H1 (cell line): ENCODE measurements around the gene TMC3. TPM values are rescaled to one million over a fixed set of nuclear protein-coding genes. Genes with fewer than 3 reads are reported as not detected.
A peak's percentile ranks its signal among the peaks of the same experiment; 100 is the strongest.

Source experiments
- CTCF ChIA-PET: fragments of 300-600 bp; sonication (Branson Sonifier 250); formaldehyde crosslinking; loops from one replicate; lab custom pipeline; 2021; ENCODE audit not compliant: partially characterized antibody; lab: Charles Lee
- POLR2A ChIA-PET: fragments of 300-600 bp; sonication (Branson Sonifier 250); formaldehyde crosslinking; loops from one replicate; lab custom pipeline; 2021; ENCODE audit warnings: inconsistent platforms; ENCODE audit not compliant: partially characterized antibody; lab: Charles Lee
- DNase-seq, 2 experiments: peaks; one replicate each; pipeline versions ENCODE4 v3.0.0 to v3.0.0-alpha.2; 2010 to 2022; ENCODE audit warnings: low spot score in 2 of 2, low read depth in 1 of 2, mixed read lengths in 1 of 2
- FAIRE-seq: peaks from 2 replicates; lab custom pipeline; 2011; peaks lifted over from hg19 to GRCh38; lab: Jason Lieb, UNC
- H2AFZ ChIP-seq: 2 replicates; pipeline ENCODE4 v1.8.1; 2012; ENCODE audit warnings: low read length, inconsistent platforms
- H2AK5ac ChIP-seq: 2 replicates; pipeline ENCODE4 v1.6.1; 2013; ENCODE audit warnings: low read depth, low read length
- H2BK120ac ChIP-seq: replicated peaks from 2 replicates; pipeline ENCODE3; 2013; ENCODE audit warnings: low read depth, low read length, inconsistent platforms
- H2BK12ac ChIP-seq: 2 replicates; pipeline ENCODE4 v1.6.1; 2013; ENCODE audit warnings: low read depth, low read length
- H2BK15ac ChIP-seq: 2 replicates; pipeline ENCODE4 v1.6.1; 2013; ENCODE audit warnings: low read length
- H2BK20ac ChIP-seq: 2 replicates; pipeline ENCODE4 v1.6.1; 2013; ENCODE audit warnings: low read length
- H2BK5ac ChIP-seq: 2 replicates; pipeline ENCODE4 v1.6.1; 2013; ENCODE audit warnings: low read depth, low read length
- H3K14ac ChIP-seq: 2 replicates; pipeline ENCODE4 v1.6.1; 2013; ENCODE audit warnings: inconsistent platforms; ENCODE audit not compliant: insufficient read length
- H3K18ac ChIP-seq: 2 replicates; pipeline ENCODE4 v1.6.1; 2013; ENCODE audit warnings: low read length; ENCODE audit errors: extremely low read depth
- H3K23ac ChIP-seq: 2 replicates; pipeline ENCODE4 v1.6.1; 2013; ENCODE audit warnings: inconsistent platforms; ENCODE audit not compliant: insufficient read length
- H3K23me2 ChIP-seq: 2 replicates; pipeline ENCODE4 v1.6.1; 2013; ENCODE audit warnings: low read depth, low read length
- H3K27ac ChIP-seq: 2 replicates; pipeline ENCODE4 v1.6.1; 2011; ENCODE audit warnings: low read depth, low read length, inconsistent platforms
- H3K27me3 ChIP-seq, 4 experiments: replicated peaks in 1 of 4; 1 replicate in 1 of 4; 2 replicates in 3 of 4; pipeline versions ENCODE4 v1.6.1 to v1.8.1; 2011 to 2013; ENCODE audit warnings: low read length in 3 of 4, mild to moderate bottlenecking in 3 of 4, inconsistent platforms in 2 of 4, mixed read lengths in 2 of 4, moderate library complexity in 1 of 4; ENCODE audit not compliant: control insufficient read depth in 3 of 4, insufficient read depth in 3 of 4; ENCODE audit errors: extremely low read depth in 1 of 4
- H3K36me3 ChIP-seq, 4 experiments: 2 replicates each; pipeline versions ENCODE4 v1.6.1 to v1.8.1; 2011 to 2013; ENCODE audit warnings: mild to moderate bottlenecking in 4 of 4, low read length in 3 of 4, moderate library complexity in 2 of 4, control low read depth in 1 of 4, inconsistent platforms in 1 of 4; ENCODE audit not compliant: insufficient read depth in 4 of 4, control insufficient read depth in 2 of 4
- H3K4ac ChIP-seq: replicated peaks from 2 replicates; pipeline ENCODE3; 2013; ENCODE audit warnings: low read length, low read depth, mixed read lengths, inconsistent platforms; ENCODE audit not compliant: insufficient read length
- H3K4me1 ChIP-seq, 4 experiments: replicated peaks in 1 of 4; 1 replicate in 1 of 4; 2 replicates in 3 of 4; pipeline versions ENCODE4 v1.6.1 to v1.8.1; 2011 to 2013; ENCODE audit warnings: low read length in 3 of 4, inconsistent platforms in 2 of 4, mixed read lengths in 1 of 4; ENCODE audit not compliant: insufficient read depth in 4 of 4, control insufficient read depth in 3 of 4
- H3K4me2 ChIP-seq, 2 experiments: 2 replicates each; pipeline versions ENCODE4 v1.6.1 to v1.8.1; 2011 to 2013; ENCODE audit warnings: low read depth in 2 of 2, low read length in 2 of 2, control low read depth in 1 of 2, inconsistent platforms in 1 of 2, mild to moderate bottlenecking in 1 of 2; ENCODE audit not compliant: insufficient read depth in 1 of 2
- H3K4me3 ChIP-seq, 4 experiments: fragments of 200-600, 300-600 bp in 1 of 4; sonication (generic), shearing (Covaris generic), sonication (Bioruptor Twin) in 1 of 4; 2 replicates each; pipeline versions ENCODE4 v1.5.1 to v1.8.1; 2011 to 2016; ENCODE audit warnings: low read length in 4 of 4, low read depth in 3 of 4, control low read depth in 2 of 4, inconsistent platforms in 2 of 4, mild to moderate bottlenecking in 2 of 4, mixed read lengths in 1 of 4, moderate library complexity in 1 of 4; ENCODE audit not compliant: insufficient read depth in 2 of 4; ENCODE audit errors: extremely low read depth in 1 of 4
- H3K56ac ChIP-seq: replicated peaks from 2 replicates; pipeline ENCODE3; 2013; ENCODE audit warnings: low read depth, mild to moderate bottlenecking, mixed read lengths, low read length, inconsistent platforms; ENCODE audit not compliant: insufficient read length
- H3K79me1 ChIP-seq: 2 replicates; pipeline ENCODE4 v1.6.1; 2013; ENCODE audit warnings: low read depth, low read length, control low read depth
- H3K79me2 ChIP-seq, 2 experiments: 2 replicates each; pipeline versions ENCODE4 v1.6.1 to v1.8.1; 2012 to 2013; ENCODE audit warnings: low read length in 2 of 2, mild to moderate bottlenecking in 2 of 2, inconsistent platforms in 1 of 2; ENCODE audit not compliant: insufficient read depth in 2 of 2, control insufficient read depth in 1 of 2
- H3K9ac ChIP-seq, 4 experiments: replicated peaks in 1 of 4; 1 replicate in 1 of 4; 2 replicates in 3 of 4; pipeline versions ENCODE4 v1.6.1 to v1.8.1; 2011 to 2013; ENCODE audit warnings: low read depth in 3 of 4, low read length in 3 of 4, control low read depth in 2 of 4, mild to moderate bottlenecking in 2 of 4, moderate library complexity in 2 of 4, inconsistent platforms in 1 of 4; ENCODE audit errors: extremely low read depth in 1 of 4
- H3K9me3 ChIP-seq, 2 experiments: 2 replicates each; pipeline versions ENCODE4 v1.6.1 to v1.8.1; 2012 to 2013; ENCODE audit warnings: mild to moderate bottlenecking in 2 of 2, moderate library complexity in 2 of 2, control low read depth in 1 of 2, inconsistent platforms in 1 of 2, low read depth in 1 of 2, low read length in 1 of 2, mixed read lengths in 1 of 2; ENCODE audit not compliant: insufficient read depth in 2 of 2
- H4K20me1 ChIP-seq, 2 experiments: replicated peaks in 1 of 2; 2 replicates each; pipeline versions ENCODE3 to v1.8.1; 2011 to 2013; ENCODE audit warnings: inconsistent platforms in 2 of 2, low read length in 2 of 2, mild to moderate bottlenecking in 1 of 2; ENCODE audit not compliant: insufficient read depth in 2 of 2, control insufficient read depth in 1 of 2
- H4K5ac ChIP-seq: 2 replicates; pipeline ENCODE4 v1.6.1; 2013; ENCODE audit warnings: low read length, low read depth, mixed read lengths, inconsistent platforms; ENCODE audit not compliant: insufficient read length
- H4K8ac ChIP-seq: 2 replicates; pipeline ENCODE4 v1.8.0; 2013; ENCODE audit warnings: mild to moderate bottlenecking, moderate library complexity, low read length, inconsistent platforms; ENCODE audit not compliant: insufficient read depth; ENCODE audit errors: extremely low read depth
- H4K91ac ChIP-seq: replicated peaks from 2 replicates; pipeline ENCODE3; 2013; ENCODE audit warnings: low read length, mixed read lengths, inconsistent platforms; ENCODE audit not compliant: insufficient read length
- ASH2L ChIP-seq: fragments of 200-600, 300-600 bp; sonication (generic); IDR thresholded peaks from one replicate; pipeline ENCODE4 v1.7.1; 2017; ENCODE audit warnings: low read length
- KDM1A ChIP-seq: fragments of 200-600, 300-600 bp; sonication (generic); IDR thresholded peaks from 2 replicates; pipeline ENCODE4 v1.7.1; 2016; ENCODE audit warnings: mild to moderate bottlenecking, low read length, borderline replicate concordance
- KDM4A ChIP-seq: IDR thresholded peaks from one replicate; pipeline ENCODE4 v1.7.1; 2012; ENCODE audit warnings: low read depth, mild to moderate bottlenecking, moderate library complexity, low read length, inconsistent platforms; ENCODE audit not compliant: severe bottlenecking
- POLR2A ChIP-seq, 2 experiments: IDR thresholded peaks; 1 replicate in 1 of 2; 2 replicates in 1 of 2; pipeline ENCODE4 v1.6.1; 2011; ENCODE audit warnings: low read depth in 2 of 2, low read length in 2 of 2, mild to moderate bottlenecking in 2 of 2; ENCODE audit errors: control extremely low read depth in 1 of 2
- POLR2AphosphoS5 ChIP-seq: IDR thresholded peaks from 2 replicates; pipeline ENCODE4 v1.6.1; 2011; ENCODE audit warnings: low read depth, low read length
- RBBP5 ChIP-seq: IDR thresholded peaks from 2 replicates; pipeline ENCODE4 v1.7.1; 2012; ENCODE audit warnings: low read depth, mild to moderate bottlenecking, inconsistent platforms, low read length, moderate library complexity, borderline replicate concordance
- RFX5 ChIP-seq: IDR thresholded peaks from 2 replicates; pipeline ENCODE4 v1.6.1; 2011; ENCODE audit warnings: low read depth, low read length, improper control_type of control experiment, borderline replicate concordance
- SP2 ChIP-seq: IDR thresholded peaks from 2 replicates; pipeline ENCODE4 v1.6.1; 2012; ENCODE audit warnings: mild to moderate bottlenecking, low read length, inconsistent platforms
- TAF1 ChIP-seq: IDR thresholded peaks from 2 replicates; pipeline ENCODE4 v1.6.1; 2011; ENCODE audit warnings: mild to moderate bottlenecking, low read depth, low read length
- TCF12 ChIP-seq: IDR thresholded peaks from 2 replicates; pipeline ENCODE4 v1.6.1; 2011; ENCODE audit warnings: low read depth, mild to moderate bottlenecking, low read length
- WGBS, 2 experiments: shearing (Covaris generic) in 1 of 2; methylation state at CpG; one replicate each; pipeline versions ENCODE4 v1.1.6 to v1.1.7; 2013 to 2015; ENCODE audit warnings: low lambda C conversion rate in 2 of 2, mixed read lengths in 2 of 2, inconsistent platforms in 1 of 2, low coverage in 1 of 2, missing lambda C conversion rate in 1 of 2; ENCODE audit not compliant: insufficient replicate concordance in 2 of 2, insufficient coverage in 1 of 2, insufficient read length in 1 of 2; ENCODE audit errors: extremely low coverage in 1 of 2, missing lambda C conversion rate in 1 of 2; 5-methylcytosine and 5-hydroxymethylcytosine counted together
- polyA plus RNA-seq, 7 experiments: library from polyadenylated mRNA; depleted of rRNA in 3 of 7; stranded (reverse) in 5 of 7; unstranded in 2 of 7; fragments of >200 nt in 5 of 7; fragments of 200-250 nt in 2 of 7; gene quantifications; 1 replicate in 5 of 7; 2 replicates in 1 of 7; 4 replicates in 1 of 7; pipeline versions ENCODE4 v1.2.1 to v1.2.3, GENCODE V29; 2011 to 2013; ENCODE audit warnings: missing spikeins in 2 of 7, mixed read lengths in 2 of 7
- total RNA-seq: library from RNA; stranded (reverse); fragmentation: NEBNext Ultra II Directional; extraction: Animal tissue kit (Norgen Biotek cat#: 25700); gene quantifications from 2 replicates; pipeline ENCODE4 v1.2.1, GENCODE V29; 2021

The TMC3 gene
- total and polyA plus RNA-seq, 2 of the 8 experiments (the other 6 are each of a cell fraction or from before 2014, with no cell fraction given) = not detected

GRCh38 chr15:81341351-81341750, 32.7 kb downstream of the TMC3 start:
- Histone ChIP-seq H3K4me3 (no peak overlapping the region), H4K5ac (no peak overlapping the region), H2BK15ac (no peak overlapping the region), H2BK120ac (no peak overlapping the region), H3K79me2 (no peaks in the 10 kb centered on the region), H3K4ac (no peak overlapping the region), H3K56ac (no peak overlapping the region), H3K9ac (no peak overlapping the region), H3K27ac (no peak overlapping the region), H2AK5ac (no peak overlapping the region), H2BK5ac (no peak overlapping the region), H3K18ac (no peak overlapping the region), H4K20me1 (no peaks in the 10 kb centered on the region), H3K79me1 (no peaks in the 10 kb centered on the region), H3K14ac (no peak overlapping the region), H4K8ac (no peak overlapping the region), H3K27me3 (no peaks in the 10 kb centered on the region), H4K91ac (no peak overlapping the region), H3K9me3 (no peaks in the 10 kb centered on the region), H3K36me3 (no peaks in the 10 kb centered on the region), H2AFZ (no peak overlapping the region), H3K23me2 (no peaks in the 10 kb centered on the region), H3K4me2 (no peak overlapping the region), H2BK20ac (no peak overlapping the region), H3K4me1 (no peaks in the 10 kb centered on the region), H3K23ac (no peak overlapping the region), H2BK12ac (no peak overlapping the region)
- WGBS, 2 experiments = 84% methylated on average over 4 of the region's 4 CpGs; no CpG with 5 or more reads in 1 of the 2 experiments
- ChIA-PET POLR2A (no interaction called here), CTCF (interaction anchor here (1.4 to 2.7 kb wide), 2 partner anchors 21 to 75 kb away, joined by 3 to 14 read pairs; no protein-coding TSS in a partner anchor)
- TF ChIP-seq TAF1 = no peak
- no peak for TF ChIP-seq POLR2AphosphoS5
- no peak for TF ChIP-seq TCF12
- no peak for TF ChIP-seq KDM4A
- TF ChIP-seq SP2 = no peak
- TF ChIP-seq RFX5 = no peak
- no peak for TF ChIP-seq ASH2L
- TF ChIP-seq KDM1A = no peak
- no peak for TF ChIP-seq POLR2A (IDR thresholded peaks at IDR 0.05; ENCODE audit: control extremely low read depth in 1 of 2, low read depth in 2 of 2, low read length in 2 of 2)
- TF ChIP-seq RBBP5 = no peak
- DNase-seq (peak in 1 of 2 experiments; percentile 6), FAIRE-seq (no peak)
